Left lung (tissue), 10 donors: ENCODE data around the gene SLC23A1. TPM values are rescaled to one million over a fixed set of nuclear protein-coding genes. Genes with fewer than 3 reads are reported as not detected.

ENCODE experiments used
- ATAC-seq: fragments of 200-7000 bp; cut with Tn5 transposase; one replicate; pipeline ENCODE4 v1.9.1; 2020; ENCODE audit warnings: moderate library complexity
- DNase-seq, 4 donors: peaks; one replicate each; pipeline ENCODE4 v3.0.0-alpha.2; 2013 to 2020
- H3K27ac ChIP-seq, 2 donors: fragments of 200-600 bp; sonication (generic) in 1 of 2; one replicate each; pipeline versions ENCODE4 v1.5.0 to v1.8.0; 2020 to 2021
- H3K27me3 ChIP-seq, 2 donors: fragments of 200-600 bp; sonication (generic) in 1 of 2; one replicate each; pipeline versions ENCODE4 v1.5.0 to v1.8.0; 2020 to 2021
- H3K36me3 ChIP-seq, 2 donors: fragments of 200-600 bp; sonication (generic) in 1 of 2; one replicate each; pipeline versions ENCODE4 v1.5.0 to v1.8.0; 2020 to 2021
- H3K4me1 ChIP-seq, 2 donors: fragments of 200-600 bp; one replicate each; pipeline ENCODE4 v1.8.0; 2021
- H3K4me3 ChIP-seq, 2 donors: fragments of 200-600 bp; sonication (generic) in 1 of 2; one replicate each; pipeline versions ENCODE4 v1.5.0 to v1.8.0; 2020 to 2021; ENCODE audit warnings: mild to moderate bottlenecking in 1 of 2
- H3K9me3 ChIP-seq, 2 donors: fragments of 200-600 bp; sonication (generic) in 1 of 2; one replicate each; pipeline versions ENCODE4 v1.5.0 to v1.8.0; 2020 to 2021
- CTCF ChIP-seq, 2 donors: fragments of 200-600 bp; sonication (generic) in 1 of 2; IDR thresholded peaks; one replicate each; pipeline versions ENCODE4 v1.5.0 to v1.8.0; 2021; ENCODE audit warnings: antibody characterized with exemption in 2 of 2
- intact Hi-C, 2 donors: fragments of 100-400 bp; cut with DNase I; formaldehyde crosslinking; loops; one replicate each; pipeline versions ENCODE4 v1.11.2 to v1.14.2; 2022
- polyA plus RNA-seq, 6 donors: library from polyadenylated mRNA; unstranded; fragments of 120-200 nt; gene quantifications; one replicate each; pipeline ENCODE4 v1.2.1, GENCODE V29; 2013; ENCODE audit not compliant: insufficient read length in 6 of 6
- total RNA-seq, 2 donors: library from RNA; stranded (reverse); fragmentation: NEBNext Ultra II Directional; extraction: Animal tissue kit (Norgen Biotek cat#: 25700); gene quantifications; one replicate each; pipeline ENCODE4 v1.2.1, GENCODE V29; 2021
- donor health status: DM: no; HTN: yes; CAD: no.
- donor health status: DM: no; HTN: no; CAD: no.

SLC23A1 gene
- total and polyA plus RNA-seq, 8 donors = 0.70 to 2.2 (median 1.5) TPM; not detected in 1

- intact Hi-C loops = no loop called here
- H3K27ac ChIP-seq = no peak overlapping the region
- no peaks in the 10 kb centered on the region for H3K36me3 ChIP-seq
These were observed 32.8 kb upstream of the SLC23A1 start for GRCh38 chr5:139415869-139416268.

GRCh38 chr5:139415221-139415861 lies 32.2 kb upstream of the SLC23A1 start:
- ATAC-seq = no peak
- no peak overlapping the region for H3K4me3 ChIP-seq
- H3K27ac ChIP-seq = no peak overlapping the region
- TF ChIP-seq CTCF (IDR thresholded peaks at IDR 0.05) = no peak
- no peak for DNase-seq
- H3K9me3 ChIP-seq = no peaks in the 10 kb centered on the region
- intact Hi-C loops = no loop called here
- H3K4me1 ChIP-seq = peaks cover 7 to 8% of the 10 kb centered on the region in 2 donors
- no peaks in the 10 kb centered on the region for H3K36me3 ChIP-seq
- H3K27me3 ChIP-seq = no peaks in the 10 kb centered on the region

More at GRCh38 chr5:139415869-139416268, 32.8 kb upstream of the SLC23A1 start:
- DNase-seq (no peak), ATAC-seq (no peak)
- Histone ChIP-seq H3K4me1 (peaks cover 7 to 8% of the 10 kb centered on the region in 2 donors), H3K9me3 (no peaks in the 10 kb centered on the region), H3K27me3 (no peaks in the 10 kb centered on the region), H3K4me3 (no peak overlapping the region)
- no peak for TF ChIP-seq CTCF (IDR thresholded peaks at IDR 0.05)

GRCh38 chr5:139414581-139415130 lies 31.6 kb upstream of the SLC23A1 start:
- Histone ChIP-seq H3K9me3 (no peaks in the 10 kb centered on the region), H3K4me1 (peaks cover 7 to 8% of the 10 kb centered on the region in 2 donors), H3K36me3 (no peaks in the 10 kb centered on the region), H3K27ac (no peak overlapping the region), H3K27me3 (no peaks in the 10 kb centered on the region), H3K4me3 (no peak overlapping the region)
- intact Hi-C loops = no loop called here
- TF ChIP-seq CTCF (IDR thresholded peaks at IDR 0.05) = no peak
- DNase-seq = no peak
- ATAC-seq = no peak

- Histone ChIP-seq H3K36me3 (no peaks in the 10 kb centered on the region), H3K27me3 (no peaks in the 10 kb centered on the region), H3K27ac (no peak overlapping the region), H3K4me1 (peaks cover 7 to 8% of the 10 kb centered on the region in 2 donors), H3K9me3 (no peaks in the 10 kb centered on the region), H3K4me3 (no peak overlapping the region)
- no peak for TF ChIP-seq CTCF (IDR thresholded peaks at IDR 0.05)
- DNase-seq (no peak), ATAC-seq (no peak)
- intact Hi-C loops = no loop called here
These were observed 30.9 kb upstream of the SLC23A1 start for GRCh38 chr5:139413963-139414362.

GRCh38 chr5:139413153-139413552 lies 30.1 kb upstream of the SLC23A1 start:
- Histone ChIP-seq H3K9me3 (no peaks in the 10 kb centered on the region), H3K27ac (no peak overlapping the region), H3K4me1 (peaks cover 5 to 7% of the 10 kb centered on the region in 2 donors), H3K4me3 (no peak overlapping the region), H3K36me3 (no peaks in the 10 kb centered on the region), H3K27me3 (no peaks in the 10 kb centered on the region)
- ATAC-seq (no peak), DNase-seq (no peak)
- TF ChIP-seq CTCF (IDR thresholded peaks at IDR 0.05) = no peak
- intact Hi-C loops = no loop called here
